VCaP (cell line): ENCODE data around the gene SLC19A3.
"Not testable (repeated sequence)": the region's sequence is repeated elsewhere in the genome, so short reads cannot be mapped to it uniquely, and the experiment has no call there.

Source experiments
- H3K27ac ChIP-seq: fragments of 450-650 bp; 2 replicates; pipeline ENCODE4 v1.5.1; 2017
- CTCF ChIP-seq: fragments of 450-650 bp; conservative IDR thresholded peaks from 2 replicates; pipeline ENCODE4 v1.5.1; 2017; ENCODE audit warnings: mild to moderate bottlenecking, moderate library complexity

SLC19A3 gene

GRCh38 chr2:227745594-227745993, 27.8 kb upstream of the SLC19A3 start, which contains the start of gene SCYGR8:
Gene SCYGR8 (plus strand): TSS chr2:227745894. CDS start chr2:227745894, 0 bp downstream.
- TF ChIP-seq CTCF, result no peak
- no peak within 1 kb of the TSS for H3K27ac ChIP-seq

- H3K27ac ChIP-seq, result not testable (repeated sequence)
Observed at GRCh38 chr2:227740705-227741104, 22.9 kb upstream of the SLC19A3 start.

GRCh38 chr2:227739351-227739750, 21.5 kb upstream of the SLC19A3 start:
- no peak for TF ChIP-seq CTCF
- no peak overlapping the region for H3K27ac ChIP-seq

GRCh38 chr2:227728035-227728434, 10.2 kb upstream of the SLC19A3 start, which contains the start of gene SCYGR7:
Gene SCYGR7 (plus strand): TSS chr2:227728335. CDS start chr2:227728335, 0 bp downstream.
- H3K27ac ChIP-seq, result no peak within 1 kb of the TSS
- TF ChIP-seq CTCF, result no peak

GRCh38 chr2:227724394-227725039, 6.7 kb upstream of the SLC19A3 start, which contains the start of gene SCYGR6:
Gene SCYGR6 (minus strand): TSS chr2:227724757. CDS start chr2:227724757, 0 bp downstream.
- peak within 1 kb of the TSS; percentile 34; the same call in 1 of the 2 replicates for H3K27ac ChIP-seq
- TF ChIP-seq CTCF, result no peak

- H3K27ac ChIP-seq, result peak overlapping the region; percentile 34
Observed at GRCh38 chr2:227722821-227723220, 5.0 kb upstream of the SLC19A3 start.

GRCh38 chr2:227720680-227721079, 2.9 kb upstream of the SLC19A3 start:
- no peak overlapping the region for H3K27ac ChIP-seq
- TF ChIP-seq CTCF, result no peak

- TF ChIP-seq CTCF, result no peak
- no peak overlapping the region for H3K27ac ChIP-seq
Observed at GRCh38 chr2:227719641-227720040, 1.8 kb upstream of the SLC19A3 start.
